Psoas muscle (tissue), 8 donors: ENCODE results near the gene OGDHL. TPM values are rescaled to one million over a fixed set of nuclear protein-coding genes. Genes with fewer than 3 reads are reported as not detected.

ENCODE experiments used
- ATAC-seq, 4 donors: fragments of 200-7000 bp; cut with Tn5 transposase; one replicate each; pipeline ENCODE4 v1.9.1; 2020; ENCODE audit warnings: moderate library complexity in 3 of 4, mild to moderate bottlenecking in 2 of 4
- DNase-seq, 2 donors: peaks; one replicate each; pipeline ENCODE4 v3.0.0-alpha.2; 2020
- H3K27ac ChIP-seq: fragments of 200-600 bp; one replicate; pipeline ENCODE4 v1.8.0; 2022
- H3K27me3 ChIP-seq, 3 donors: fragments of 200-600 bp in 1 of 3; one replicate each; pipeline versions ENCODE4 v1.6.1 to v1.8.0; 2013 to 2022; ENCODE audit warnings: low read length in 2 of 3, mild to moderate bottlenecking in 2 of 3, moderate library complexity in 1 of 3; ENCODE audit not compliant: insufficient read depth in 3 of 3
- H3K36me3 ChIP-seq, 2 donors: fragments of 200-600 bp in 1 of 2; one replicate each; pipeline versions ENCODE4 v1.6.1 to v1.8.0; 2013 to 2022; ENCODE audit warnings: low read depth in 1 of 2, mild to moderate bottlenecking in 1 of 2, moderate library complexity in 1 of 2; ENCODE audit not compliant: insufficient read depth in 1 of 2
- H3K4me1 ChIP-seq: fragments of 200-600 bp; one replicate; pipeline ENCODE4 v1.8.0; 2022
- H3K4me3 ChIP-seq: fragments of 200-600 bp; one replicate; pipeline ENCODE4 v1.8.0; 2022; ENCODE audit warnings: mild to moderate bottlenecking
- H3K9me3 ChIP-seq: fragments of 200-600 bp; one replicate; pipeline ENCODE4 v1.8.0; 2022
- CTCF ChIP-seq: fragments of 200-600 bp; IDR thresholded peaks from one replicate; pipeline ENCODE4 v1.8.0; 2022; ENCODE audit warnings: antibody characterized with exemption
- WGBS, 3 donors: extraction: QIAGEN DNeasy Blood & Tissue Kit; methylation state at CpG; one replicate each; pipeline versions ENCODE4 v1.1.6 to v1.1.7; 2013; 5-methylcytosine and 5-hydroxymethylcytosine counted together
- intact Hi-C, 2 donors: fragments of 100-400 bp; cut with DNase I; formaldehyde crosslinking; loops; one replicate each; pipeline versions ENCODE4 v1.11.0 to v1.14.2; 2022
- polyA plus RNA-seq, 3 donors: library from polyadenylated mRNA; stranded (reverse); fragments of 200-250 nt; gene quantifications; one replicate each; pipeline ENCODE4 v1.2.3, GENCODE V29; 2013
- total RNA-seq, 4 donors: library from RNA; stranded (reverse); fragmentation: NEBNext Ultra II Directional in 2 of 4; extraction: Animal tissue kit (Norgen Biotek cat#: 25700) in 2 of 4; gene quantifications; one replicate each; pipeline versions ENCODE4 v1.2.1 to v1.2.4, GENCODE V29; 2021 to 2023
- donor health status: healthy with polysubstance abuse.
- donor health status: DM: no; HTN: no; CAD: no; lungs with moderate emphysema.
- donor health status: Bipolar disorder and iron deficiency.
- donor health status: healthy.
- donor health status: DM: yes; HTN: yes; CAD: no.
- donor health status: DM: no; HTN: no; CAD: no.
- donor health status: DM: no; HTN: no; CAD: no.
- donor health status: DM: yes; HTN: yes; CAD: no.

Gene OGDHL
- total and polyA plus RNA-seq, 7 donors, result 0.01 to 0.32 (median 0.09) TPM; not detected in 3

- Histone ChIP-seq H3K9me3 (no peaks in the 10 kb centered on the region), H3K4me1 (no peaks in the 10 kb centered on the region), H3K36me3 (no peaks in the 10 kb centered on the region), H3K4me3 (no peak overlapping the region), H3K27ac (no peak overlapping the region), H3K27me3 (peaks cover 0 to 9% (median 0%) of the 10 kb centered on the region in 3 donors)
- intact Hi-C loops, result no loop called here
- DNase-seq (no peak), ATAC-seq (no peak)
- 89 to 92% (median 90%) methylated on average over 20 of the region's 20 CpGs for WGBS, 3 donors
- no peak for TF ChIP-seq CTCF
These were observed 15.4 kb downstream of the OGDHL start for GRCh38 chr10:49746626-49747302.

GRCh38 chr10:49745756-49746155 is 16.4 kb downstream of the OGDHL start:
- Histone ChIP-seq H3K27ac (no peak overlapping the region), H3K4me1 (no peaks in the 10 kb centered on the region), H3K9me3 (no peaks in the 10 kb centered on the region), H3K4me3 (no peak overlapping the region), H3K27me3 (peaks cover 0 to 6% (median 0%) of the 10 kb centered on the region in 3 donors), H3K36me3 (no peaks in the 10 kb centered on the region)
- no peak for TF ChIP-seq CTCF
- DNase-seq (no peak), ATAC-seq (no peak)
- intact Hi-C loops, result no loop called here
- whole genome bisulfite sequencing, 3 donors, result 89 to 91% (median 90%) methylated on average over 12 of the region's 12 CpGs

DNA sequence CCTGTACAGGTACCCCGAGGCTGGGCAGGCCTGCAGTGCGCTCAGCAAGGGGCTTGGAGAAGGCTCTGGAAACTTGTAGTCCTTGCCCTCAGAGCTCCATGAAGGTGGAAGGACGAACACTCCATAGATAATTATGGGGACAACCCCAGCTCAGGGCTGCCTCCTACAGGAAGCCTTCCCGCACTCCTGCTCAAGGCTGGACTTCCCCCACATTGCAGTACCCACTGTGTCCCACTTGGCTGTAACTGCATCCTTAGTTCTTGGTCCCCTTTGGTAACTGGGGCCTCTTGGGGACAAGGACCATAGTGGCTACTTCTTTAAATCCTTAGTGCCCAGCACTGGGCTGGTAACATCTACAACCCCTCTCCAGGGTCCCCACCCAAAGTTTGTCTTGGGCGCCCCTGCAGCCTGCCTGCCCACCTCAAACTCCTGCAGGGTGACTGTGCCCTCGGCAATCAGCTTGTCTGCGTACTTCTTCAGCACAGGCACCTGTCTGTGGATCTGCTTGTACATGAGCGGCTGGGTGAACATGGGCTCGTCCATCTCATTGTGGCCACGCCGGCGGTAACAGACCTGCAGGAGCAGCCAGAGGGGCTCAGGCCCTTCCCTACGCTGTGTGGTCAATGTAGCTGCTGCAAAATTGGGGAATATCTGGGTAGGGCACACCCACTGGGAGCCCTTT is 17.1 kb downstream of the OGDHL start:
- 82 to 85% (median 84%) methylated on average over 13 of the region's 13 CpGs for WGBS, 3 donors
- no peak for TF ChIP-seq CTCF
- H3K36me3 ChIP-seq, result no peaks in the 10 kb centered on the region

DNA sequence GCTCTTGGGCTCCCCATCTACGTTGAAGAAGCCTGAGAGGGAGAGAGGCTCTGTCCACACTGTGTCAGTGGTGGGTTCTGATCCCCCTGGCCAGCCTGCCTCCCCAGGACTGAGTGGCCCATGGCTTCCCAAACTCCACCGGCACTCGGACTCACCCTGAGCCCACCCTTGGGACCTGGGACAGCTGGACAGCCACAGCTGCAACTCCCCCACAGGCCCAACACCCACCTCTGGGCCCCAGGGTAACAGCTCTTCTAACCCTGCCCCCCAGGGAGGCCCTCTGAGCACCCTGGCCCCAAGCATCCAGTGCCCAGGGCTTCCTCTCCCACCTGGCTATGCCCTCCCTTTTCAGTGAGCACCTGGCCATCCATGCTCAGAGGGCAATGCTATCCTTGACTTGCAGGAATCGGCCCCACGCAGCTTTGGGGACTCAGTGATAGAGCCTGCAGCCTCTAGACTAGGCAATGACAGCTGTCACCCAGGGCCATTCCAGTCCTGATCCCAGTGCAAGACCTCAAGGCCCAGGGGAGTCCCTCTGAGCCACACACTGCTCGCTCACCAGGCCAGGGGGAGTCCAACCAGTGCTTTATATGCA is 17.9 kb downstream of the OGDHL start:
- DNase-seq (no peak), ATAC-seq (no peak)
- Histone ChIP-seq H3K36me3 (no peaks in the 10 kb centered on the region), H3K4me3 (no peak overlapping the region), H3K27me3 (peaks cover 0 to 2% (median 0%) of the 10 kb centered on the region in 3 donors), H3K27ac (no peak overlapping the region), H3K9me3 (no peaks in the 10 kb centered on the region), H3K4me1 (no peaks in the 10 kb centered on the region)
- intact Hi-C loops, result no loop called here
- 65 to 72% (median 65%) methylated on average over 6 of the region's 6 CpGs for WGBS, 3 donors
- TF ChIP-seq CTCF, result no peak

More for the DNA sequence above, 17.1 kb downstream of the OGDHL start:
- no peak overlapping the region for H3K4me3 ChIP-seq
- intact Hi-C loops, result no loop called here
- no peak overlapping the region for H3K27ac ChIP-seq
- DNase-seq, result no peak
- no peaks in the 10 kb centered on the region for H3K4me1 ChIP-seq
- H3K27me3 ChIP-seq, result peaks cover 0 to 5% (median 0%) of the 10 kb centered on the region in 3 donors
- H3K9me3 ChIP-seq, result no peaks in the 10 kb centered on the region
- ATAC-seq, result no peak
